GM19035 (cell line): ENCODE measurements around the gene LENG1.

Experiments
- ATAC-seq: cut with Tn5 transposase; IDR thresholded peaks from one replicate; pipeline ENCODE4 v1.9.1; 2021; ENCODE audit not compliant: unreplicated experiment

The LENG1 gene

GRCh38 chr19:54165222-54165621 lies 5.7 kb upstream of the LENG1 start:
- ATAC-seq, result no peak

- no peak for ATAC-seq
Measured at GRCh38 chr19:54164369-54165068, 5.0 kb upstream of the LENG1 start.

- no peak for ATAC-seq
Measured at GRCh38 chr19:54162884-54163283, 3.4 kb upstream of the LENG1 start.

- no peak for ATAC-seq
Measured at GRCh38 chr19:54162241-54162805, 2.8 kb upstream of the LENG1 start.

GRCh38 chr19:54160854-54161253 lies 1.3 kb upstream of the LENG1 start:
- ATAC-seq, result no peak

GRCh38 chr19:54160182-54160811 lies 776 bp upstream of the LENG1 start:
- ATAC-seq, result peak; percentile 1

GRCh38 chr19:54158812-54159351 lies 639 bp downstream of the LENG1 start:
- no peak for ATAC-seq

- no peak for ATAC-seq
Measured at GRCh38 chr19:54156953-54157352, 2.6 kb downstream of the LENG1 start.

- no peak for ATAC-seq
Measured at GRCh38 chr19:54156490-54156889, 3.0 kb downstream of the LENG1 start.

GRCh38 chr19:54155694-54156093 lies 3.8 kb downstream of the LENG1 start:
- no peak for ATAC-seq

GRCh38 chr19:54154603-54155345 lies 4.7 kb downstream of the LENG1 start:
- no peak for ATAC-seq

- no peak for ATAC-seq
Measured at GRCh38 chr19:54153731-54154326, 5.7 kb downstream of the LENG1 start.

- no peak for ATAC-seq
Measured at GRCh38 chr19:54152878-54153524, 6.5 kb downstream of the LENG1 start.

- ATAC-seq, result no peak
Measured at GRCh38 chr19:54152267-54152666, 7.3 kb downstream of the LENG1 start.

- ATAC-seq, result no peak
Measured at GRCh38 chr19:54151362-54152035, 8.0 kb downstream of the LENG1 start.

- no peak for ATAC-seq
Measured at GRCh38 chr19:54149021-54149812, 10.3 kb downstream of the LENG1 start.

- no peak for ATAC-seq
Measured at GRCh38 chr19:54148158-54148557, 11.4 kb downstream of the LENG1 start.

GRCh38 chr19:54147676-54148075 lies 11.8 kb downstream of the LENG1 start:
- ATAC-seq, result no peak

GRCh38 chr19:54145541-54146158 lies 13.9 kb downstream of the LENG1 start:
- ATAC-seq, result no peak
